K562 (cell line): ENCODE measurements around the gene CD55. TPM values are rescaled to one million over a fixed set of nuclear protein-coding genes. Genes with fewer than 3 reads are reported as not detected.

Source experiments
- ATAC-seq: fragments of 200-7000 bp; cut with Tn5 transposase; 3 replicates; pipeline ENCODE4 v1.9.1; 2020; ENCODE audit warnings: moderate library complexity
- BruUV-seq: library from RNA; stranded (reverse); fragments of 400-500 nt; replicated peaks from 2 replicates; lab custom pipeline; 2021; lab: Mats Ljungman, UMichigan
- CTCF ChIA-PET: fragments of 300-600 bp; formaldehyde crosslinking; extraction: SDS; loops from one replicate; lab custom pipeline; 2021; ENCODE audit warnings: low intra/inter-chr PET ratio; lab: Yijun Ruan, JAX
- POLR2A ChIA-PET: fragments of 300-600, 350-650 bp; sonication (Branson Sonifier 250); formaldehyde crosslinking; extraction: SDS; loops from one replicate; lab custom pipeline; 2021; ENCODE audit warnings: antibody characterized with exemption, inconsistent platforms; lab: Yijun Ruan, JAX
- DNase-seq, 4 experiments: peaks; one replicate each; pipeline versions ENCODE4 v3.0.0 to v3.0.0-alpha.2; 2011 to 2018; ENCODE audit warnings: low spot score in 3 of 4, mixed read lengths in 3 of 4; ENCODE audit errors: extremely low read depth in 1 of 4
- FAIRE-seq: peaks from 2 replicates; lab custom pipeline; 2011; peaks lifted over from hg19 to GRCh38; lab: Jason Lieb, UNC
- H2AFZ ChIP-seq: 2 replicates; pipeline ENCODE4 v1.6.0; 2011; ENCODE audit warnings: low read depth, low read length, control low read depth, inconsistent platforms
- H3K27ac ChIP-seq: fragments of 200-600 bp; 3 replicates; pipeline ENCODE4 v1.8.0; 2011; ENCODE audit warnings: low read depth, mild to moderate bottlenecking, control low read depth, inconsistent platforms, low read length, moderate library complexity, mixed read lengths; ENCODE audit errors: extremely low read depth
- H3K27me3 ChIP-seq, 2 experiments: fragments of 300-600 bp in 1 of 2; 2 replicates in 1 of 2; 3 replicates in 1 of 2; pipeline versions ENCODE4 v1.6.0 to v1.8.0; 2011; ENCODE audit warnings: inconsistent platforms in 2 of 2, low read length in 2 of 2, mild to moderate bottlenecking in 1 of 2, mixed read lengths in 1 of 2, moderate library complexity in 1 of 2; ENCODE audit not compliant: control insufficient read depth in 2 of 2, insufficient read depth in 2 of 2
- H3K36me3 ChIP-seq: fragments of 300-600 bp; 3 replicates; pipeline ENCODE4 v1.8.0; 2011; ENCODE audit warnings: mild to moderate bottlenecking, low read length, inconsistent platforms; ENCODE audit not compliant: control insufficient read depth, insufficient read depth
- H3K4me1 ChIP-seq, 2 experiments: fragments of 200-600 bp in 1 of 2; replicated peaks in 1 of 2; 2 replicates in 1 of 2; 3 replicates in 1 of 2; pipeline versions ENCODE4 v1.5.1 to v1.8.0; 2011; ENCODE audit warnings: inconsistent platforms in 2 of 2, low read length in 2 of 2, mild to moderate bottlenecking in 1 of 2, mixed read lengths in 1 of 2, moderate library complexity in 1 of 2; ENCODE audit not compliant: control insufficient read depth in 2 of 2, insufficient read depth in 2 of 2
- H3K4me2 ChIP-seq: 2 replicates; pipeline ENCODE4 v1.6.1; 2011; ENCODE audit warnings: low read length, control low read depth, inconsistent platforms, mixed read lengths; ENCODE audit not compliant: insufficient read depth
- H3K4me3 ChIP-seq: fragments of 200-600 bp; sonication (generic), shearing (Covaris generic); 2 replicates; pipeline ENCODE4 v1.5.1; 2016; ENCODE audit warnings: control low read depth, inconsistent platforms
- H3K79me2 ChIP-seq: fragments of 200-600 bp; 3 replicates; pipeline ENCODE4 v1.8.0; 2011; ENCODE audit warnings: low read length, inconsistent platforms; ENCODE audit not compliant: control insufficient read depth, insufficient read depth
- H3K9ac ChIP-seq, 2 experiments: 2 replicates each; pipeline versions ENCODE4 v1.6.0 to v1.6.1; 2011; ENCODE audit warnings: low read depth in 2 of 2, low read length in 2 of 2, control low read depth in 1 of 2, inconsistent platforms in 1 of 2, mild to moderate bottlenecking in 1 of 2, mixed read lengths in 1 of 2; ENCODE audit not compliant: insufficient read depth in 1 of 2
- H3K9me1 ChIP-seq: one replicate; pipeline ENCODE4 v1.6.0; 2011; ENCODE audit warnings: inconsistent platforms, mild to moderate bottlenecking, low read length, moderate library complexity; ENCODE audit not compliant: control insufficient read depth, insufficient read depth
- H3K9me3 ChIP-seq: replicated peaks from 2 replicates; pipeline ENCODE4 v1.5.1; 2011; ENCODE audit warnings: low read depth, low read length, inconsistent platforms; ENCODE audit not compliant: control insufficient read depth, insufficient read depth
- H4K20me1 ChIP-seq: replicated peaks from 2 replicates; pipeline ENCODE4 v1.6.1; 2011; ENCODE audit warnings: low read length, inconsistent platforms, mixed read lengths; ENCODE audit not compliant: control insufficient read depth, insufficient read depth
- ATF2 ChIP-seq: sonication (generic); formaldehyde crosslinking; IDR thresholded peaks from 2 replicates; pipeline ENCODE4 v1.8.1; 2022; ENCODE audit warnings: missing genetic modification reagents
- CBX2 ChIP-seq: fragments of 200-600 bp; sonication (generic); IDR thresholded peaks from one replicate; pipeline ENCODE4 v1.6.1; 2012; ENCODE audit warnings: mild to moderate bottlenecking, low read length, inconsistent platforms; ENCODE audit not compliant: insufficient read depth, poor library complexity, severe bottlenecking
- CEBPB ChIP-seq: fragments of 450-650 bp; IDR thresholded peaks from 2 replicates; pipeline ENCODE4 v1.6.1; 2016; ENCODE audit warnings: missing genetic modification characterization, missing compliant biosample characterization
- EGR1 ChIP-seq: fragments of 450-650 bp; conservative IDR thresholded peaks from 2 replicates; pipeline ENCODE4 v1.6.1; 2017; ENCODE audit warnings: mild to moderate bottlenecking
- EHMT2 ChIP-seq: fragments of 450-650 bp; IDR thresholded peaks from 2 replicates; pipeline ENCODE4 v1.6.1; 2018; ENCODE audit warnings: antibody characterized with exemption
- MECOM ChIP-seq: fragments of 250-450 bp; sonication (Bioruptor Pico); IDR thresholded peaks from 2 replicates; pipeline ENCODE4 v1.8.0; 2022; ENCODE audit warnings: inconsistent platforms
- RHOXF2B ChIP-seq: fragments of 250-450 bp; sonication (Bioruptor Pico); conservative IDR thresholded peaks from 2 replicates; pipeline ENCODE4 v1.5.1; 2021
- ZNF184 ChIP-seq: sonication (generic); formaldehyde crosslinking; IDR thresholded peaks from 2 replicates; pipeline ENCODE4 v1.5.0; 2020; ENCODE audit warnings: missing genetic modification reagents
- ZNF277 ChIP-seq: fragments of 250-450 bp; sonication (Bioruptor Pico); IDR thresholded peaks from 2 replicates; pipeline ENCODE4 v1.8.0; 2022; ENCODE audit warnings: inconsistent platforms, mild to moderate bottlenecking, moderate library complexity, borderline replicate concordance
- WGBS: fragments of 100-300 bp; shearing (Covaris generic); methylation state at CpG from one replicate; pipeline ENCODE4 v1.1.6; 2016; ENCODE audit warnings: low coverage, mixed read lengths; ENCODE audit not compliant: insufficient coverage; ENCODE audit errors: missing lambda C conversion rate; 5-methylcytosine and 5-hydroxymethylcytosine counted together
- in situ Hi-C: fragments of 300-500 bp; cut with MboI; formaldehyde crosslinking; loops from 4 replicates; pipeline ENCODE4 v1.15.0; 2018; ENCODE audit warnings: inconsistent platforms, mixed read lengths
- intact Hi-C: fragments of 100-400 bp; cut with micrococcal nuclease; formaldehyde crosslinking; loops from 2 replicates; pipeline ENCODE4 v1.14.2; 2022
- polyA plus RNA-seq, 8 experiments: library from polyadenylated mRNA; depleted of rRNA in 4 of 8; stranded (reverse) in 5 of 8; unstranded in 3 of 8; fragments of >200 nt; fragmentation: Nextera tagmentation in 2 of 8; fragmentation: Illumina TruSeq in 1 of 8; extraction: Ambion mirVana in 2 of 8; extraction: Trizol in 1 of 8; gene quantifications; 2 replicates each; pipeline versions ENCODE4 v1.2.1 to v1.2.3, GENCODE V29; 2011 to 2014; ENCODE audit warnings: inconsistent platforms in 1 of 8, missing spikeins in 1 of 8
- total RNA-seq, 7 experiments: library from RNA; depleted of rRNA in 6 of 7; stranded (reverse); fragments of >200 nt in 6 of 7; fragmentation: Illumina TruSeq in 2 of 7; extraction: Trizol in 2 of 7; gene quantifications; 2 replicates each; pipeline versions ENCODE4 v1.2.1 to v1.2.3, GENCODE V29; 2011 to 2021; ENCODE audit warnings: low replicate concordance in 1 of 7

The CD55 gene
- total and polyA plus RNA-seq, 9 of the 15 experiments (the other 6 are each of a cell fraction or from before 2014, with no cell fraction given): 17.7 to 150 (median 97.0) TPM

GRCh38 chr1:207333009-207333600, 11.6 kb downstream of the CD55 start:
- in situ Hi-C loops: no loop called here
- FAIRE-seq (no peak), DNase-seq (no peak), ATAC-seq (no peak)
- Histone ChIP-seq H3K36me3 (peaks cover 94% of the 10 kb centered on the region), H3K4me2 (no peak overlapping the region), H3K9me1 (no peaks in the 10 kb centered on the region), H3K4me3 (no peak overlapping the region), H2AFZ (no peak overlapping the region), H3K27me3 (no peaks in the 10 kb centered on the region), H3K4me1 (no peaks in the 10 kb centered on the region), H3K9ac (no peak overlapping the region), H4K20me1 (no peaks in the 10 kb centered on the region), H3K79me2 (no peaks in the 10 kb centered on the region), H3K9me3 (no peaks in the 10 kb centered on the region), H3K27ac (no peak overlapping the region)
- no peak for TF ChIP-seq EHMT2
- no peak for TF ChIP-seq RHOXF2B (CRISPR knock-in tag)
- no peak for TF ChIP-seq EGR1
- no peak for TF ChIP-seq ZNF184 (CRISPR knock-in tag)
- no peak for TF ChIP-seq CBX2
- TF ChIP-seq CEBPB: no peak
- TF ChIP-seq MECOM (CRISPR knock-in tag): no peak
- no peak for TF ChIP-seq ZNF277 (CRISPR knock-in tag)
- no peak for TF ChIP-seq ATF2 (CRISPR knock-in tag)
- WGBS: 88% methylated on average over 3 of the region's 3 CpGs
- ChIA-PET CTCF (no interaction called here), POLR2A (interaction anchor here (1.0 to 5.5 kb wide), 2 partner anchors 9 to 258 kb away, joined by 3 to 78 read pairs; partner anchors contain the start of gene CD55)
- BruUV-seq: no TSS peak
- intact Hi-C loops: no loop called here
